H9 (cell line): ENCODE measurements around the gene MSMP. TPM values are rescaled to one million over a fixed set of nuclear protein-coding genes. Genes with fewer than 3 reads are reported as not detected.

ENCODE experiments used
- DNase-seq: peaks from one replicate; pipeline ENCODE4 v3.0.0-alpha.2; 2017
- H2AFZ ChIP-seq: one replicate; pipeline ENCODE4 v1.6.1; 2013; ENCODE audit warnings: mild to moderate bottlenecking, low read length, control low read depth, moderate library complexity
- H2AK5ac ChIP-seq: 2 replicates; pipeline ENCODE4 v1.6.1; 2013; ENCODE audit warnings: low read length, control low read depth, mixed read lengths; ENCODE audit not compliant: insufficient read length
- H2BK120ac ChIP-seq: one replicate; pipeline ENCODE4 v1.6.1; 2013; ENCODE audit warnings: low read depth, mild to moderate bottlenecking, low read length, control low read depth, inconsistent platforms; ENCODE audit not compliant: poor library complexity, severe bottlenecking
- H2BK12ac ChIP-seq: 2 replicates; pipeline ENCODE4 v1.6.1; 2013; ENCODE audit warnings: low read length, control low read depth, mixed read lengths, low read depth; ENCODE audit not compliant: insufficient read length
- H2BK15ac ChIP-seq: 2 replicates; pipeline ENCODE4 v1.6.1; 2013; ENCODE audit warnings: low read depth, low read length, control low read depth
- H2BK20ac ChIP-seq: one replicate; pipeline ENCODE4 v1.6.1; 2013; ENCODE audit warnings: low read depth, mild to moderate bottlenecking, low read length, control low read depth, inconsistent platforms; ENCODE audit not compliant: poor library complexity, severe bottlenecking
- H2BK5ac ChIP-seq: 2 replicates; pipeline ENCODE4 v1.6.1; 2013; ENCODE audit warnings: low read length, control low read depth, mixed read lengths; ENCODE audit not compliant: insufficient read length
- H3K14ac ChIP-seq: 2 replicates; pipeline ENCODE4 v1.6.1; 2013; ENCODE audit warnings: low read length, control low read depth; ENCODE audit not compliant: insufficient read depth
- H3K18ac ChIP-seq: 2 replicates; pipeline ENCODE4 v1.6.1; 2013; ENCODE audit warnings: low read depth, mild to moderate bottlenecking, mixed read lengths, low read length, control low read depth; ENCODE audit not compliant: insufficient read length
- H3K23ac ChIP-seq: 2 replicates; pipeline ENCODE4 v1.6.1; 2013; ENCODE audit warnings: low read length, control low read depth, mixed read lengths, low read depth; ENCODE audit not compliant: insufficient read length
- H3K23me2 ChIP-seq: 2 replicates; pipeline ENCODE4 v1.6.1; 2013; ENCODE audit warnings: low read depth, mild to moderate bottlenecking, mixed read lengths, low read length, control low read depth; ENCODE audit not compliant: insufficient read length, poor library complexity, severe bottlenecking
- H3K27ac ChIP-seq: 2 replicates; pipeline ENCODE4 v1.5.1; 2013; ENCODE audit warnings: low read length, control low read depth, mixed read lengths, low read depth; ENCODE audit not compliant: insufficient read length
- H3K27me3 ChIP-seq: 2 replicates; pipeline ENCODE4 v1.6.1; 2013; ENCODE audit warnings: low read length, control low read depth, inconsistent platforms; ENCODE audit not compliant: insufficient read depth
- H3K4ac ChIP-seq: 2 replicates; pipeline ENCODE4 v1.6.1; 2013; ENCODE audit warnings: low read depth, mild to moderate bottlenecking, control low read depth, inconsistent platforms, low read length, moderate library complexity
- H3K4me1 ChIP-seq: 2 replicates; pipeline ENCODE4 v1.6.1; 2013; ENCODE audit warnings: low read length, control low read depth, inconsistent platforms; ENCODE audit not compliant: insufficient read depth
- H3K4me2 ChIP-seq: 2 replicates; pipeline ENCODE4 v1.6.1; 2013; ENCODE audit warnings: low read length, control low read depth, mixed read lengths; ENCODE audit not compliant: insufficient read length, insufficient read depth
- H3K56ac ChIP-seq: 2 replicates; pipeline ENCODE4 v1.6.1; 2013; ENCODE audit warnings: low read depth, mild to moderate bottlenecking, mixed read lengths, low read length, control low read depth; ENCODE audit not compliant: insufficient read length
- H3K79me1 ChIP-seq: 2 replicates; pipeline ENCODE4 v1.6.1; 2013; ENCODE audit warnings: low read depth, mild to moderate bottlenecking, moderate library complexity, low read length, control low read depth, inconsistent platforms; ENCODE audit not compliant: insufficient read depth, poor library complexity, severe bottlenecking
- H3K79me2 ChIP-seq: 2 replicates; pipeline ENCODE4 v1.6.1; 2013; ENCODE audit warnings: low read length, control low read depth, inconsistent platforms; ENCODE audit not compliant: insufficient read depth
- H3K9ac ChIP-seq: 2 replicates; pipeline ENCODE4 v1.6.1; 2013; ENCODE audit warnings: low read length, control low read depth, mixed read lengths; ENCODE audit not compliant: insufficient read length; ENCODE audit errors: extremely low read depth
- H3K9me3 ChIP-seq: one replicate; pipeline ENCODE4 v1.6.1; 2013; ENCODE audit warnings: low read depth, low read length, inconsistent platforms; ENCODE audit not compliant: control insufficient read depth
- H3T11ph ChIP-seq: one replicate; pipeline ENCODE4 v1.6.1; 2013; ENCODE audit warnings: mild to moderate bottlenecking, low read length, control low read depth, inconsistent platforms
- H4K20me1 ChIP-seq: one replicate; pipeline ENCODE4 v1.6.1; 2013; ENCODE audit not compliant: control insufficient read depth, insufficient read length, insufficient read depth
- H4K5ac ChIP-seq: 2 replicates; pipeline ENCODE4 v1.6.1; 2013; ENCODE audit warnings: low read depth, mild to moderate bottlenecking, mixed read lengths, low read length, control low read depth; ENCODE audit not compliant: insufficient read length
- H4K8ac ChIP-seq: replicated peaks from 2 replicates; pipeline ENCODE4 v1.6.1; 2013; ENCODE audit warnings: low read length, control low read depth, mixed read lengths, low read depth; ENCODE audit not compliant: insufficient read length
- H4K91ac ChIP-seq: 2 replicates; pipeline ENCODE4 v1.6.1; 2013; ENCODE audit warnings: low read depth, mild to moderate bottlenecking, moderate library complexity, mixed read lengths, low read length, control low read depth; ENCODE audit not compliant: insufficient read length
- H3K27ac Mint-ChIP-seq, 3 experiments: 2 replicates in 2 of 3; 3 replicates in 1 of 3; pipeline ENCODE4 v1.8.0; 2020 to 2021; ENCODE audit warnings: mixed read lengths in 3 of 3, mild to moderate bottlenecking in 1 of 3, moderate library complexity in 1 of 3
- H3K27me3 Mint-ChIP-seq: 2 replicates; pipeline ENCODE4 v1.8.0; 2021; ENCODE audit warnings: low read depth, mild to moderate bottlenecking, moderate library complexity, mixed read lengths
- H3K36me3 Mint-ChIP-seq, 3 experiments: 2 replicates in 2 of 3; 3 replicates in 1 of 3; pipeline ENCODE4 v1.8.0; 2020 to 2021; ENCODE audit warnings: low read depth in 3 of 3, mixed read lengths in 3 of 3; ENCODE audit not compliant: insufficient read depth in 1 of 3
- H3K4me1 Mint-ChIP-seq, 2 experiments: 2 replicates each; pipeline ENCODE4 v1.8.0; 2020; ENCODE audit warnings: mixed read lengths in 2 of 2
- H3K4me3 Mint-ChIP-seq, 2 experiments: 2 replicates in 1 of 2; 3 replicates in 1 of 2; pipeline ENCODE4 v1.8.0; 2020 to 2021; ENCODE audit warnings: mild to moderate bottlenecking in 2 of 2, mixed read lengths in 2 of 2, moderate library complexity in 1 of 2
- H3K9me3 Mint-ChIP-seq, 2 experiments: 2 replicates in 1 of 2; 3 replicates in 1 of 2; pipeline ENCODE4 v1.8.0; 2020; ENCODE audit warnings: mild to moderate bottlenecking in 2 of 2, mixed read lengths in 2 of 2, moderate library complexity in 1 of 2
- CTCF ChIP-seq: fragments of 200-600 bp; sonication (generic); conservative IDR thresholded peaks from 3 replicates; pipeline ENCODE4 v1.8.0; 2021; ENCODE audit warnings: antibody characterized with exemption, mild to moderate bottlenecking
- WGBS: extraction: QIAGEN DNeasy Blood & Tissue Kit; methylation state at CpG from one replicate; pipeline ENCODE4 v1.1.7; 2013; ENCODE audit warnings: missing lambda C conversion rate, low lambda C conversion rate, mixed read lengths; ENCODE audit not compliant: insufficient read length; ENCODE audit errors: extremely low coverage; 5-methylcytosine and 5-hydroxymethylcytosine counted together
- total RNA-seq: library from RNA; stranded (reverse); gene quantifications from 2 replicates; pipeline ENCODE4 v1.2.1, GENCODE V29; 2021

Gene MSMP
- total RNA-seq, 1 experiment from 2014 or later: 0.83 TPM

DNA sequence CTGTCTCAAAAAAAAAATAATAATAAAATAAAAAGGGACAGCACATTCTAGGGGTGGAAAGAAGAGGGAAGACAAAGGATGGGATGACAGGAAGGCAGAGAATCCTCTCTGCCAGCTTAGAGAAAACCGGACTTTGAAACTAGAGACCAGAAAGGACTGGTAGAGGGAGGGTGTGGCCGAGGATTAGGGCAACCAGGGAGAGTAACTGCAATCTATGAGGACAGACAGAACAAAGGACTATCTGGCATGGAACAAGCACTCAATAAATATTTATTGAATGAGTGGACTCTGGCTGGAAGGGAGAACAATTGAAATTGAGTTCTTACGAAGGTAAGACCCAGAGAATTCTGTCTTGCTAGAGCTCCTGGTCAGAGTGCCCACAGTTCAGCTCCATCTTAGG is 7.5 kb downstream of the MSMP start:
- Histone ChIP-seq H3K56ac (no peak overlapping the region), H3K79me1 (peaks cover 19% of the 10 kb centered on the region), H3K23me2 (peaks cover 18% of the 10 kb centered on the region), H3K9me3 (no peaks in the 10 kb centered on the region), H3K4me2 (peak overlapping the region; percentile 98), H2BK12ac (no peak overlapping the region), H4K91ac (no peak overlapping the region), H4K5ac (no peak overlapping the region), H2BK5ac (no peak overlapping the region), H4K20me1 (no peaks in the 10 kb centered on the region), H2AFZ (no peak overlapping the region), H3K23ac (no peak overlapping the region), H4K8ac (no peak overlapping the region), H3K27ac (no peak overlapping the region), H3K79me2 (peaks cover 21% of the 10 kb centered on the region), H2BK20ac (no peak overlapping the region), H3K4ac (no peak overlapping the region), H2BK15ac (no peak overlapping the region), H2AK5ac (no peak overlapping the region), H3K27me3 (no peaks in the 10 kb centered on the region), H3K18ac (no peak overlapping the region), H3T11ph (no peak overlapping the region), H3K9ac (peak overlapping the region; percentile 45), H2BK120ac (no peak overlapping the region), H3K4me1 (peaks cover 3% of the 10 kb centered on the region; the same call in 1 of the 2 replicates), H3K14ac (no peak overlapping the region)
- Mint-ChIP-seq H3K27ac (no peak overlapping the region), H3K4me3 (peak overlapping the region; percentile 93 to 95), H3K36me3 (peaks cover 21 to 65% (median 58%) of the 10 kb centered on the region in 3 experiments; a peak in 6 of 7 replicates), H3K4me1 (peaks cover 28% of the 10 kb centered on the region in 2 experiments), H3K9me3 (no peaks in the 10 kb centered on the region), H3K27me3 (no peaks in the 10 kb centered on the region)
- no CpG with 5 or more reads among the region's 3 CpGs for WGBS
- TF ChIP-seq CTCF: no peak
- no peak for DNase-seq
